Stomach (tissue), 9 donors: Measurements from ENCODE around the gene RPS6KA2. TPM values are rescaled to one million over a fixed set of nuclear protein-coding genes. Genes with fewer than 3 reads are reported as not detected.

Source experiments
- DNase-seq, 2 donors: peaks; one replicate each; pipeline versions ENCODE4 v3.0.0 to v3.0.0-alpha.2; 2013 to 2019
- H3K27ac ChIP-seq, 5 donors: fragments of 200-600 bp in 4 of 5; sonication (generic) in 4 of 5; one replicate each; pipeline ENCODE4 v1.5.1; 2013 to 2019; ENCODE audit warnings: mild to moderate bottlenecking in 1 of 5, moderate library complexity in 1 of 5
- H3K27me3 ChIP-seq, 3 donors: fragments of 200-600 bp; sonication (generic); one replicate each; pipeline ENCODE4 v1.5.1; 2017 to 2019; ENCODE audit warnings: mixed run types in 1 of 3
- H3K36me3 ChIP-seq, 4 donors: fragments of 200-600 bp; sonication (generic); 1 replicate in 3 of 4; 2 replicates in 1 of 4; pipeline ENCODE4 v1.5.1; 2016 to 2019
- H3K4me1 ChIP-seq, 4 donors: fragments of 200-600 bp; sonication (generic); one replicate each; pipeline ENCODE4 v1.5.1; 2016 to 2019
- H3K4me3 ChIP-seq, 4 donors: fragments of 200-600 bp; sonication (generic) in 3 of 4; one replicate each; pipeline ENCODE4 v1.5.1; 2016 to 2019; ENCODE audit warnings: mild to moderate bottlenecking in 1 of 4
- H3K9me3 ChIP-seq, 4 donors: fragments of 200-600 bp; sonication (generic); one replicate each; pipeline ENCODE4 v1.5.1; 2016 to 2019
- CTCF ChIP-seq, 7 experiments: fragments of 450-650 bp in 4 of 7; fragments of 200-600 bp in 3 of 7; sonication (generic) in 3 of 7; IDR thresholded peaks; one replicate each; pipeline ENCODE4 v1.5.1; 2016 to 2019; ENCODE audit warnings: antibody characterized with exemption in 7 of 7, control low read depth in 2 of 7, mild to moderate bottlenecking in 1 of 7
- EP300 ChIP-seq: sonication (generic); formaldehyde crosslinking; IDR thresholded peaks from one replicate; pipeline ENCODE4 v1.6.1; 2017; ENCODE audit warnings: antibody characterized with exemption
- POLR2A ChIP-seq, 4 donors: fragments of 450-650 bp; IDR thresholded peaks; one replicate each; pipeline ENCODE4 v1.6.1; 2016; ENCODE audit warnings: antibody characterized with exemption in 4 of 4, control low read depth in 2 of 4, mild to moderate bottlenecking in 1 of 4, moderate library complexity in 1 of 4
- POLR2AphosphoS5 ChIP-seq, 3 donors: sonication (generic); formaldehyde crosslinking; IDR thresholded peaks; one replicate each; pipeline ENCODE4 v1.6.1; 2016; ENCODE audit warnings: antibody characterized with exemption in 3 of 3
- WGBS, 5 donors: extraction: QIAGEN DNeasy Blood & Tissue Kit in 3 of 5; methylation state at CpG; one replicate each; pipeline versions ENCODE4 v1.1.5 to v1.1.7; 2013 to 2018; 5-methylcytosine and 5-hydroxymethylcytosine counted together
- intact Hi-C: fragments of 100-400 bp; cut with DNase I; formaldehyde crosslinking; loops from one replicate; pipeline ENCODE4 v1.15.1; 2023; ENCODE audit warnings: low total_unique reads
- polyA plus RNA-seq, 3 donors: library from polyadenylated mRNA; stranded (reverse); fragments of 200-250 nt; gene quantifications; one replicate each; pipeline ENCODE4 v1.2.3, GENCODE V29; 2013
- total RNA-seq, 5 donors: library from RNA; depleted of rRNA; stranded (reverse); fragments of >200 nt; gene quantifications; one replicate each; pipeline versions ENCODE4 v1.1.0 to v1.2.3, GENCODE V29; 2014 to 2016
- donor health status: healthy with polysubstance abuse.
- donor health status: Bipolar disorder and iron deficiency.
- donor health status: healthy.

The RPS6KA2 gene
- total and polyA plus RNA-seq, 8 donors: 10.9 to 150 (median 68.0) TPM

GRCh38 chr6:166488701-166489100 lies 138.3 kb downstream of the RPS6KA2 start:
- WGBS, 5 donors: 93 to 97% (median 95%) methylated on average over 13 of the region's 13 CpGs
- intact Hi-C loops: no loop called here
- Histone ChIP-seq H3K36me3 (peaks cover 14 to 81% (median 71%) of the 10 kb centered on the region in 4 donors), H3K9me3 (no peaks in the 10 kb centered on the region), H3K4me3 (no peak overlapping the region), H3K4me1 (peaks cover 0 to 14% (median 6%) of the 10 kb centered on the region in 4 donors), H3K27ac (peak overlapping the region in 4 of 5 donors; percentile 19 to 63 (median 56)), H3K27me3 (no peaks in the 10 kb centered on the region)
- no peak for DNase-seq
- TF ChIP-seq POLR2AphosphoS5 (IDR thresholded peaks at IDR 0.05) (no peak), EP300 (no peak), CTCF (IDR thresholded peaks at IDR 0.05) (no peak), POLR2A (IDR thresholded peaks at IDR 0.05) (no peak)

- Histone ChIP-seq H3K4me3 (no peak overlapping the region), H3K4me1 (peaks cover 0 to 14% (median 6%) of the 10 kb centered on the region in 4 donors), H3K27me3 (no peaks in the 10 kb centered on the region), H3K9me3 (no peaks in the 10 kb centered on the region), H3K36me3 (peaks cover 9 to 81% (median 70%) of the 10 kb centered on the region in 4 donors), H3K27ac (peak overlapping the region in 4 of 5 donors; percentile 19 to 63 (median 56))
- TF ChIP-seq CTCF (IDR thresholded peaks at IDR 0.05) (no peak), POLR2AphosphoS5 (IDR thresholded peaks at IDR 0.05) (no peak), POLR2A (IDR thresholded peaks at IDR 0.05) (no peak), EP300 (no peak)
- WGBS, 5 donors: 56 to 70% (median 60%) methylated on average over 15 of the region's 15 CpGs
- DNase-seq: peak; percentile 46 to 90
- intact Hi-C loops: no loop called here
Measured at GRCh38 chr6:166488076-166488685, 138.9 kb downstream of the RPS6KA2 start.

GRCh38 chr6:166487148-166487547 lies 139.9 kb downstream of the RPS6KA2 start:
- Histone ChIP-seq H3K9me3 (no peaks in the 10 kb centered on the region), H3K36me3 (peaks cover 10 to 90% (median 78%) of the 10 kb centered on the region in 4 donors), H3K27ac (peak overlapping the region in 1 of 5 donors; percentile 59), H3K4me3 (no peak overlapping the region), H3K27me3 (no peaks in the 10 kb centered on the region), H3K4me1 (peaks cover 0 to 14% (median 3%) of the 10 kb centered on the region in 4 donors)
- no peak for DNase-seq
- intact Hi-C loops: no loop called here
- no peak for TF ChIP-seq CTCF (IDR thresholded peaks at IDR 0.05)
- no peak for TF ChIP-seq EP300
- TF ChIP-seq POLR2AphosphoS5 (IDR thresholded peaks at IDR 0.05): no peak
- TF ChIP-seq POLR2A (IDR thresholded peaks at IDR 0.05): no peak
- WGBS, 5 donors: 95 to 98% (median 97%) methylated on average over 7 to 11 of the region's 11 CpGs

- Histone ChIP-seq H3K4me3 (no peak overlapping the region), H3K9me3 (no peaks in the 10 kb centered on the region), H3K36me3 (peaks cover 15 to 96% (median 84%) of the 10 kb centered on the region in 4 donors), H3K27ac (no peak overlapping the region), H3K27me3 (no peaks in the 10 kb centered on the region), H3K4me1 (peaks cover 0 to 14% (median 3%) of the 10 kb centered on the region in 4 donors)
- no peak for TF ChIP-seq POLR2A (IDR thresholded peaks at IDR 0.05)
- TF ChIP-seq CTCF (IDR thresholded peaks at IDR 0.05): no peak
- TF ChIP-seq EP300: no peak
- no peak for TF ChIP-seq POLR2AphosphoS5 (IDR thresholded peaks at IDR 0.05)
- DNase-seq: no peak
- 85 to 98% (median 95%) methylated on average over 5 to 9 of the region's 9 CpGs for WGBS, 5 donors
- intact Hi-C loops: no loop called here
Measured at GRCh38 chr6:166486536-166486880, 140.5 kb downstream of the RPS6KA2 start.
